Ishikawa (cell line): ENCODE results near the gene AKR7A2.

Source experiments
- CEBPB ChIP-seq: IDR thresholded peaks from 2 replicates; pipeline ENCODE4 v1.6.1; 2012
- CREB1 ChIP-seq: IDR thresholded peaks from 2 replicates; pipeline ENCODE4 v1.6.1; 2012; ENCODE audit warnings: low read depth
- EGR1 ChIP-seq: IDR thresholded peaks from 2 replicates; pipeline ENCODE4 v1.6.1; 2012
- EP300 ChIP-seq: IDR thresholded peaks from 2 replicates; pipeline ENCODE4 v1.6.1; 2012; ENCODE audit warnings: borderline replicate concordance
- FOXM1 ChIP-seq: IDR thresholded peaks from 2 replicates; pipeline ENCODE4 v1.6.1; 2012; ENCODE audit warnings: low read depth, borderline replicate concordance
- NFIC ChIP-seq: IDR thresholded peaks from 2 replicates; pipeline ENCODE4 v1.6.1; 2012
- RAD21 ChIP-seq: IDR thresholded peaks from 2 replicates; pipeline ENCODE4 v1.6.1; 2012; ENCODE audit warnings: low read depth
- TAF1 ChIP-seq: IDR thresholded peaks from 2 replicates; pipeline ENCODE4 v1.6.1; 2012; ENCODE audit warnings: low read depth, mild to moderate bottlenecking
- TCF12 ChIP-seq: IDR thresholded peaks from 2 replicates; pipeline ENCODE4 v1.6.1; 2012; ENCODE audit warnings: low read depth
- TEAD4 ChIP-seq: IDR thresholded peaks from 2 replicates; pipeline ENCODE4 v1.6.1; 2012
- YY1 ChIP-seq: IDR thresholded peaks from 2 replicates; pipeline ENCODE4 v1.6.1; 2012; ENCODE audit warnings: low read depth
- ZBTB7A ChIP-seq: IDR thresholded peaks from 2 replicates; pipeline ENCODE4 v1.6.1; 2012; ENCODE audit warnings: low read depth
- TF ChIP-seq, protein P1 (sequence below): IDR thresholded peaks from 2 replicates; pipeline ENCODE4 v1.6.1; 2012; ENCODE audit warnings: low read depth, mild to moderate bottlenecking
- TF ChIP-seq, protein P2 (sequence below): IDR thresholded peaks from 2 replicates; pipeline ENCODE4 v1.6.1; 2012
- TF ChIP-seq, protein P3 (sequence below): IDR thresholded peaks from 2 replicates; pipeline ENCODE4 v1.6.1; 2012

AKR7A2 gene

DNA sequence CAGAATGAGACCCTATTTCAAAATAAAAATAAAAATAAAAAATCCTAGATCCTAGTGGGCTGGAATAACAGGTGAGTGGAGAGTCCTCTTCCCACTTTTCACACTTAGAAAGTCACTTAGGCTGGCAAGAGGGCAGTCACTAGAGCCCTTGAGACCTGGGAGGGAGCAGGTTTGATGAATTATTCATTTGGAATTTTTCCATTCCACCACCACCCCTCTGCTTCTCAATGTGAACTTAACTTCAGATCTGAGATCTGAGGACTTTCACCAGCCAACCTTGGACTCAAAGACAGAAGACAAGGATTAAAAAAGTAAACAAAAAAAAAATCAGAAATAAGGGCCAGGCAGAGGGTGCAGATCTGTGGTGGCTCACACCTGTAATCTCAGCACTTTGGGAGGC is 39.9 kb downstream of the AKR7A2 start:
- TF ChIP-seq TCF12 (no peak), EP300 (no peak), CEBPB (no peak), FOXM1 (no peak), EGR1 (no peak), ZBTB7A (no peak), TAF1 (no peak), TEAD4 (no peak)
- TF ChIP-seq, protein P1, sequence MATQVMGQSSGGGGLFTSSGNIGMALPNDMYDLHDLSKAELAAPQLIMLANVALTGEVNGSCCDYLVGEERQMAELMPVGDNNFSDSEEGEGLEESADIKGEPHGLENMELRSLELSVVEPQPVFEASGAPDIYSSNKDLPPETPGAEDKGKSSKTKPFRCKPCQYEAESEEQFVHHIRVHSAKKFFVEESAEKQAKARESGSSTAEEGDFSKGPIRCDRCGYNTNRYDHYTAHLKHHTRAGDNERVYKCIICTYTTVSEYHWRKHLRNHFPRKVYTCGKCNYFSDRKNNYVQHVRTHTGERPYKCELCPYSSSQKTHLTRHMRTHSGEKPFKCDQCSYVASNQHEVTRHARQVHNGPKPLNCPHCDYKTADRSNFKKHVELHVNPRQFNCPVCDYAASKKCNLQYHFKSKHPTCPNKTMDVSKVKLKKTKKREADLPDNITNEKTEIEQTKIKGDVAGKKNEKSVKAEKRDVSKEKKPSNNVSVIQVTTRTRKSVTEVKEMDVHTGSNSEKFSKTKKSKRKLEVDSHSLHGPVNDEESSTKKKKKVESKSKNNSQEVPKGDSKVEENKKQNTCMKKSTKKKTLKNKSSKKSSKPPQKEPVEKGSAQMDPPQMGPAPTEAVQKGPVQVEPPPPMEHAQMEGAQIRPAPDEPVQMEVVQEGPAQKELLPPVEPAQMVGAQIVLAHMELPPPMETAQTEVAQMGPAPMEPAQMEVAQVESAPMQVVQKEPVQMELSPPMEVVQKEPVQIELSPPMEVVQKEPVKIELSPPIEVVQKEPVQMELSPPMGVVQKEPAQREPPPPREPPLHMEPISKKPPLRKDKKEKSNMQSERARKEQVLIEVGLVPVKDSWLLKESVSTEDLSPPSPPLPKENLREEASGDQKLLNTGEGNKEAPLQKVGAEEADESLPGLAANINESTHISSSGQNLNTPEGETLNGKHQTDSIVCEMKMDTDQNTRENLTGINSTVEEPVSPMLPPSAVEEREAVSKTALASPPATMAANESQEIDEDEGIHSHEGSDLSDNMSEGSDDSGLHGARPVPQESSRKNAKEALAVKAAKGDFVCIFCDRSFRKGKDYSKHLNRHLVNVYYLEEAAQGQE = no peak
- TF ChIP-seq, protein P2, sequence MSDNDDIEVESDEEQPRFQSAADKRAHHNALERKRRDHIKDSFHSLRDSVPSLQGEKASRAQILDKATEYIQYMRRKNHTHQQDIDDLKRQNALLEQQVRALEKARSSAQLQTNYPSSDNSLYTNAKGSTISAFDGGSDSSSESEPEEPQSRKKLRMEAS = no peak

DNA sequence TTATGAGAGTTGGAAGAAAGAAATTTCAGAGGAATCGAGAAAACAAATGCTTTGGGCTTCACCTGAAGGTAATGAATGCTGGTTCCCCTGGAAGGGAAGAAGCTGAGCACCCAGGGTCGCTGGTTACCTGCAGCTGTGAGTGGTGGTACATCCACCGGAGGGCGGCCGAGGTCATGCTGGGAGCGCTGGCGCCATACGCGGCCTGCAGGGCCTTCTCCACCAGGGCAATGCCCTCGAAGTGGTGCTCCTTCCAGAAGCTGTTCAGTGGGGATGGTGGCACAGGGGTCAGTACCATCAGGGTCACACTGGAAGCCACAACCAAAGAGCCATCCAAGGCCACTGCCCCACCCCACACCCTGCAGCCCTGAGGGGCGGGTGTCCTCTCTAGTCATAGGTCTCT is 43.5 kb downstream of the AKR7A2 start:
- TF ChIP-seq TAF1 (no peak), YY1 (no peak), TEAD4 (no peak), ZBTB7A (no peak), NFIC (no peak), RAD21 (no peak), EGR1 (no peak), FOXM1 (no peak)

DNA sequence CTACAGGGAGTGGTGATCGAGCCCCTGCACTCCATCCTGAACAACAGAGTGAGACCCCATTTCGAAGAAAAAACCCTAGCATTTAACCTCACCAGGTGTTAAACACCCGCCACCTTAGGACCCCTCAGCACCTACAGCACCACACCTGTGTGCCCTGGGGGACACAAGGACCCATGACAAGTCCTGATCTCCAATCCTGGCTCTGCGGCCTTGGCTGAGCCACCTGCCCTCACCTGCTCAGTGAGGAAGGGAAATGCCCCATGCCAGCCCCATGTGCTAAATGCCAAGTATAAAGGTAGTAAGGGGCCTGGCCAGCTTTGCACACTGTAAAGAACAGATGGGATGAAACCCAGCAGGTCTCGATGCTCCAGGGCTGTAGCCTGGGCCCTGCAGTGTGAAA is 49.2 kb downstream of the AKR7A2 start:
- TF ChIP-seq TEAD4 = no peak
- no peak for TF ChIP-seq EGR1
- TF ChIP-seq, protein P3, sequence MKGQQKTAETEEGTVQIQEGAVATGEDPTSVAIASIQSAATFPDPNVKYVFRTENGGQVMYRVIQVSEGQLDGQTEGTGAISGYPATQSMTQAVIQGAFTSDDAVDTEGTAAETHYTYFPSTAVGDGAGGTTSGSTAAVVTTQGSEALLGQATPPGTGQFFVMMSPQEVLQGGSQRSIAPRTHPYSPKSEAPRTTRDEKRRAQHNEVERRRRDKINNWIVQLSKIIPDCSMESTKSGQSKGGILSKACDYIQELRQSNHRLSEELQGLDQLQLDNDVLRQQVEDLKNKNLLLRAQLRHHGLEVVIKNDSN = no peak

DNA sequence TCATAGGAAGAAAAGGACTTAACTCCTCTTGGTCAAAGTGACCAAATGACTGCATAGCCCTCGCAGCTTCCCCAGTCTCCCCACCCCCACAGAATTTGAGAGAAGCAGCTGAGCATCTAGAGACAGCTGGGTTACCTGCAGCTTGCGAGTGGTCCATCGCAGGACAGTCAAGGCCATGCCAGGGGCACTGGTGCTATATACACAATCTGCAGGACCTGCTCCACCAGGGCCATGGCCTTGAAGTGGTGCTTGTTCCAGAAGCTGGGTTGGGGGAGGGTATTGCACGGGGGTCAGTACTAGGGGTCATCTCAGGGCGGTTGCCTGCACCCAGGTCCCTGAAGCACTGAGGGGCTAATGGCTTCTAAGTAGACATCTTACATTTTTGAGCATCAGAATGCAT is 49.9 kb downstream of the AKR7A2 start:
- TF ChIP-seq CEBPB (no peak), FOXM1 (no peak), TEAD4 (no peak), ZBTB7A (no peak)
- TF ChIP-seq, protein P1 = no peak
- TF ChIP-seq, protein P3 = no peak

DNA sequence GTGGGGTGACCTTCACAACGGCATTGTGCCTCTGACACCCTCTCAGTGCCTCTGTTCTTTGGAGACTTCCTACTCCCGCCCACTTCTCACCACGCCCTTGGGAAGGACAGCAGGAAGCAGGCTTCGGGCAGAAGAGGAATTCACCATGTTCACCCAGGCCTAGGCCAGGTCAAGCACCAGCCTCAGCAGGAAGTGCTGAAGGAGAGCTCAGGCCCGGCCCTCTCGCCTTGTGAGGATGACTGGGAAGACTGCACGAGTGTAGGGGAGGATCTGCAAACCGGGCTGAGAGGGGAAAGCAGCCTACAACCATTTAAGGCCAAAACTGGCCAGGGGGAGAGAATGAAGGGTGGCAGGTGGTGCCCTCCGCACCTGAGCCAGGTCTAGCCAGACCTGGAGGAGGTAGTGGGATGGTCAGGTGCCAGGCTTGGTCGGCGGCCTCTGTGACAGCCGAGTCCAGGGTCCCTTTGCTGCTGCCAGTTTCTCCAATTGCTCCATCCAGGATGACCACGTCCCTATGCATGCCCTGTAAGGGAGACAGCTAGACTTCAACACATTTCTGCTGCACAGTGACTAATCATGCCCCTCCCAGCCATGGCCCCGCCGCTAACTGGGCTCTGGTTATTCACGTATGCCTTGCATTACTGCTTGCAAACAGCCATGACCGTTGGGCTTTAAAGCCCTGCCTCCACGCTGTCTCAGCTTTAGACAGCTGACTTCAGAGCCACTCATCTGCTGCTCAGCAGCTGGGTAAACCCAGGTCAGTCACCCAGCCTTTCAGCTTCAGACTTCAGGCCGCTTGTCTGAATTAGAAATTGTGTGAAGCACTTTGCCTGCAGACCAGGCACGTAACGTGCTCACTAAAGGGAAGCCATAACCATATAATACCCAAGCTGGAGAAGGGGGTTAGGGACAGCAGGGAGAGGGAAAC is 51.5 kb downstream of the AKR7A2 start:
- TF ChIP-seq EP300 (no peak), ZBTB7A (no peak), EGR1 (no peak), NFIC (no peak), TAF1 (no peak), YY1 (no peak), TEAD4 (no peak), TCF12 (no peak), CREB1 (no peak), RAD21 (no peak), FOXM1 (no peak), CEBPB (no peak)
- TF ChIP-seq, protein P3 = no peak
- TF ChIP-seq, protein P2 = no peak
- TF ChIP-seq, protein P1 = no peak
